HG03469 (cell line): ENCODE data around the gene FUT2.
"Not testable (repeated sequence)": the region's sequence is repeated elsewhere in the genome, so short reads cannot be mapped to it uniquely, and the experiment has no call there.

Source experiments
- ATAC-seq: cut with Tn5 transposase; IDR thresholded peaks from one replicate; pipeline ENCODE4 v1.9.1; 2021; ENCODE audit warnings: mild to moderate bottlenecking, moderate library complexity, moderate number of reproducible peaks; ENCODE audit not compliant: unreplicated experiment

FUT2 gene

DNA sequence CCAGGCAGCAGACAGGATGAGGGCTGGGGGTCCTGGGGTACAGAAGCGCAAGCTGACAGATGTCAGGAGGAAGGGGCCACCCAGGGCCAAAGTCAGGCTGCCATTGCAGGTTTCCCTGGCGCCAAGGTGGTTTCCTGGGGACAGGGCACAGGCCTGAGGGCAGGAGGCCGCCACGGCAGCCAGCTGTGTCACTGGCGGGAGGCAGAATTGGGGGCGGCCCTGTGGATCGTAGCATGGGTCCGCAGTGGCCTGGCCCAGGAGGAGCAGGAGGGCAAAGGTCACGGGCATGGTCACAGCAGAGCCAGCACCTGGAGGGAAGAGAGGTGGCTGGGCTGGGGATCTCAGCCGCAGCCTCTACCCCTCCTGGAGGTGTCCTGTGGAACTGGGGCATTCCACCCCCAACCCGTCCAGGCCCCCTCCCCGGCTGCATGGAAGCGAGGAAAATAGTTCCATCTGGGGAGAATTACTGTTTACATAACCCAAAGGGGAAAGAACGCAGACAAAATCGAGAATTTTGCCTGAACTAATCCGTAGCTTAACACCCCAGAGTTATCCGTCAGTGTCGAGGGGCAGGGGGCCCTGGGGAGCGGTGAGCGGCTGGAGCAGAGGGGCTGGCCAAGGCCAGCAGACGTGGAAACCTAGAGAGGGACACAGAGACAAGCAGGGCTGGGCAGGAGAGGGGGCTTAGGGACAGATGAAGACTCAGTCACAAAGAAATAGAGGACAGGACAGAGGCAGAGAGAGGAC, 24.9 kb upstream of the FUT2 start:
- no peak for ATAC-seq

DNA sequence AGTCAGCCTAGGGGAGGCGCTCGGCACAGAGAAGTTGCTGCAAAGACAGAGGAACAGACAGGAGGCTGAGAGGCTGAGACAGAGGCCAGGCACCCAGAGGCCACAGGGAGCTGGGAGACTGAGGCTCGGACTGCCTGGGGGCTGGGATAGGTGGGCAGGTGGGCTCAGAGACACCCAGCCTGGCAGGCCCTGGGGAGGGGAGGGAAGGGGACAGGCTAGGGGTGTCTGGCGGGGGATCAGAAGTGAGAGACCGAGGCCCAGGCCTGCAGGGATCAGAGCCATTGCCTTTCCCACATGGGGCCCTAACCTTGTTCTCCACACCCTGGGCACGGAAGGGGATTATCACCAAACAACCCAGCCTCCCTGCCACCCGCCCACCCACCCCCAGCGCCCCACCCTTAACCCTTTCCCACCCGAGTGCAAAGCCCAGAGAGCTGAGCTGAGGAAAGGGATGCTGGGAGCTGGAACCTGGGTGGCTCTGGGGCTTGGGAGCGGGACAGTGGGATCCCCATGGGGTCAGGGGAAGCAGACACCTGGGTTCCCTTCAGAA, 24.2 kb upstream of the FUT2 start:
- ATAC-seq = no peak

DNA sequence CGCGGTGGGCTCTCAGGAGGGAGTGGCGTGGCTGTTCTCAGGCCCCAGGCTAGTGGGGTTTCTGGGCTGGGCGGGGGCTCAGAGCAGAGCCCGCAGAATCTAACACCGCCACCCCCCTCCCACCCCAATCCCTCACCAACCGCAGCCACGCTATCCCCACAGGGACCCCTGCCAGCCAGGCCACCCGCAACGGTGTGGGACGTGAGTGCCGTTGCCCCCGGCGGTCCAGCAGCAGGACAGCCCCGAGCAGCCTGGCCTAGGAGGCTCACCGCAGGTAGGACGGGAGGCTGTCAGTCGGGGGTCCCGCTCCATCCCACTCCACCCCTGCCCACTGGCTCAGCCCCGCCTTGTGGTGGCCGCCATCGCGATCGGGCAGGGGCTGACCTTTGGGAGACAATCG, 22.8 kb upstream of the FUT2 start, which contains the start of gene NTN5:
Gene NTN5, minus strand, starts transcription at position 24 of the 400 bp plus-strand sequence. CDS start 2,031 bp downstream, outside the sequence.
- ATAC-seq = no peak

DNA sequence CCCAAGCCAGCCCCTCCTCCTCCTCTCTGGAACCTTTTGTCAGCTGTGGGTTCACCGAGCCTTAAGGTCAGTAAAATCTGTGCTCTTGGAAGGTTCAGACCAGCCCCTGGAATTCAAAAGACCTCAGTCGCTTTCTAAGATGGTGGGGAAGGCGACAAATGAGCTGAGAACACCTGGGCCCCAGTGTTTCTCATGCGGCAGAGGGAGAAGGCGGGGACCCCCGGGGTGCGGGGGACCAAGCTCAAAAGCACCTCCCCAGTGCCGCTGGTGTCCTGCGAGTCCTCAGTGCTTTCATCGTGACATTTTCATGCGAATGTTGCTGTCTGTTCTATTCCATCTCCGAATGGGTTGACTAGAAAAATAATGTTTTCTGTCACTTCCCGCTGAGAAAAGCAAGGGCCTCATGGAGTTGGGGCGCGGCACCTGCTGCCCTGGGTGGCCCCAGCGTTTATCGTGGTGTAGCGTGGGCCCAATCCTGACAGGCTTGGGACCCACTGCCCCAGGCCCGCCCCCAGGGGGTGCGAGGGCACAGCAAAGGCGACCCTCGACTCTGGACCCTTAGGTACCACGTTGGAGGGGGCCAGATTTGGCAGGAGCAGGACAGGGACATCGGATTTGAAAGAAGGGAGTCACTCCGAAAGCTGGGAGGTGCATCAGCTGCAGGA, 22.2 kb upstream of the FUT2 start:
- no peak for ATAC-seq

DNA sequence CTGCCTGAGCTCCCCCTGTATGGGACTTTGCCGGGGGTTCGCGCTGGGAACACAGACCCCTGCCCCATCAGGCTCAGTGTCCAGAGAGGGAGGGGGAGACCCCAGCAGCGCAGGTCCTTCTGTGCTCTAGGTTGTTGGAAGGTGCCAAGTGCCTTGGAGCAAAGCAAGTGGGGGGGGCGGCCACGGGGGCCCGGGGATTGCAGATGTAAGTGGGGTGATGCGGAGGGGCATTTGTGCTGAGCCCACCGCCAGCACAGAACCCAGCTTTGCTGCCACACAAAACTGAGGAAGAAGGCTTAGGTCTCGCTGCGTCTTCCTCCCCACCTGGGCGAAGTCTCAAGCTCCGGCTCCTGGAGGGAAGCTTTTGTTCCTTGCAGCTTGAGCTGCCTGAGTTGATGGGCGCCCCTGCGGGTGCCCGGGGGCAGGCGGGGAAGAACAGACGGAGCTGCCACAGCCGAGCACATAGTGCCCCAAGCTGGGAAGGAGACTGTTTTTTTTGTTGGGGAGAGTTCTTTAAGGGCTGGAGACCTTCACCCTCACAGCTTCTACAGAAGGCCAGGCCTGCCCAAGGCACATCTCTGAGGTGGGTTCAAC, 21.5 kb upstream of the FUT2 start:
- no peak for ATAC-seq

DNA sequence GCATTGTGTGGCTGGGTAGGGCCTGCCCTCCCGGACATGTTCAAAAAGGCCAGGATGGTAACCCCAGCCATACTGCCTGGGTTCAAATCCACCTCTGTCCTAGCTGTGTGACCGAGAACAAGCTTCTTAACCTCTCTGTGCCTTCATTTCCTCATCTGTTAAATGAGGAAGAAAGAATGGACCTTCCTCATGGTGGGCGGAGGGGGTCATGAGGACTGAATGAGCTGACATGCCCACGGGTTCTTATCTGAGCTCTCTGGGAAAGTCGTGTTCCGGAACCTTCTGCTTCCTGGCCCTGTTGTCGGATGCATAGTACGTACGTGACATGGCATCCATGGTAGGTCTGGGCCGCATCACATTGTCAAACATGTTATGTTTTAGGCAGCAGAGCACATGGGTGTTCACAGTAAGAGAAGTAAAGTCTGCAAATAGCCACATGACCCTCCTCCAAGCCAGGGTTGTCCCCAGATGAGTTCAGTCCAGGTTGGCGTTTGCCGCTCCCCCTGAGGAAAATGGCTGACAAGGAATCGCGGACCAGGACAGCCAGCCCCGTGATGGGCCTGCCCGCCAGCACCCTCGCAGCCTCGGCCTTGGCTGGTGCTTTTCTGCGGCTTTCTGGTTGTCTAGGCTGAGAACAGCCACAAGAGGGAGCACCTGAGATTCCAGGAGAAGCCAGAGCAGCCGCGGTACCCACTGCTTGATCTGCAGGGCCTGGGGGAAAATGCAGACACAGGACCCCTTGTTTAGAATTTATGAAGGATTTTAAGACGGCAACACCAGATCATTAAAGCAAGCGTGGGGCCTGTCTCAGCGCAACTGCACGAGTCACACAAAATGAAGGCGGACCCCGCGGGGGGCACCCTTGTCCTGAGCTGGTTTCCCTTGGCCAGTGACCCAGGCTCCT, 20.6 kb upstream of the FUT2 start:
- ATAC-seq = no peak

DNA sequence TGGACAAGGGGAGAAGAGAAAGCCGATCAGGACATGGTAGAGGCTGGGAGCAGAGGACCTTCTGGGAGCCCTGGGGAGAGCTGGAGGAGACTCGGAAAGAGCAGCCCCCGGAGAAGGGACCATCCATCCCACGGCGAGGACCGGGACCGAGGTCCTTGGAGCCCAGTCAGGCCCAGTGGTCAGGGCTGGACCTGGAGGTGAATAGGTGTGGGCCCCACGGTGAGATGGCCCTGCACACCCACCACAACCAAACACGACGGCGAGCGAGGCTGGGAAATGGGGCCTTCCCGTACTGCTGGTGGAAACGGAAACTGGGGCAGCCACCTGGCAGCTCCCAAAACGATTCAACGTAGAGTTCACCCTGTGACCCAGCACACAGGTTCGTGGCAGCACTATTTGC, 19.3 kb upstream of the FUT2 start:
- no peak for ATAC-seq

DNA sequence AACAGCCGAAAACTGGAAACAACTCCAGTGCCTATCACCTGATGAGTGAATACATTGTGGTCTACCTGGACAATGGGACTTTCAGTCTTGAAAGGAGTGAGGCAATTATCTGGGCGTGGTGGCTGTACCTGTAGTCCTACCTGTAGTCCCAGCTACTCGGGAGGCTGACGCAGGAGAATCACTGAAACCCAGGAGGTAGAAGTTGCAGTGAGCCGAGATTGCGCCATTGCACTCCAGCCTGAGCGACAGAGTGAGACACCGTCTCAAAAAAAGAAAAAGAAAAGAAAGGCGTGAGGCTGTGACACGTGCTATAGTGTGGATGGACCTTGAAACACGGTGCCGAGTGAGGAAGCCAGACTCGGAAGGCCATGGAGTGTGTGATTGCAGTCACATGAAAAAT, 18.9 kb upstream of the FUT2 start:
- ATAC-seq = no peak

DNA sequence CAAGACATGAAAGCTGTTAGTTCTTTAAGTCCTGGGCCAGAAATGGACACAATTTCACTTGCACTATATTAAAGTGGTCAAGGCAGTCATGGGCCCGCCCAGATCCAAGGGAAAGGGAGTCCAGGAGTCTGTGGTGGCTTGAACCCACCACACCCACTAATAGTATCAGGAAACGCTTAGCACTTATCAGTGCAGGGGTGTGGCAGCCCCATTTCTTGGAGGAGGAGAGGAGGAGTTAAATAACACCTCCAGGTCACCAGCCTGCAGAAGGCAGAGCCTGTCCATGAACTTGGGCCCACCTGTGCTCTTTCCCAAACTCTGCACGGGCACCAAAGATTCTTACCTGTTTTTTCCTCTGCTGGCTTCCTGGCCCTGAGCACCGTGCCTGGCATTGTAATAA, 17.6 kb upstream of the FUT2 start:
- ATAC-seq = no peak

DNA sequence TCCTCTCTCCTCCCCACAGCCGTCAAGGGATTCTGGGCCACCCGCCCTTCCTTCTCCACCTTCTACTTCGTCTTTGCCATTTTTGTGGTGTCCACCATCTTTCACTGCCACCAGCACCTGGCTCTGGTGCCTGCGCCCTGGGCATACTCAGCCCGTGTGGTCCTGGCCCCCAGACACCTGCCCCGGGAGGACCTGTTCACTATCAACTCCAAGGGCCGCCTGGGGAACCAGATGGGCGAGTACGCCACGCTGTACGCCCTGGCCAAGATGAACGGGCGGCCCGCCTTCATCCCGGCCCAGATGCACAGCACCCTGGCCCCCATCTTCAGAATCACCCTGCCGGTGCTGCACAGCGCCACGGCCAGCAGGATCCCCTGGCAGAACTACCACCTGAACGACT, 15.8 kb upstream of the FUT2 start:
- not testable (repeated sequence) for ATAC-seq

DNA sequence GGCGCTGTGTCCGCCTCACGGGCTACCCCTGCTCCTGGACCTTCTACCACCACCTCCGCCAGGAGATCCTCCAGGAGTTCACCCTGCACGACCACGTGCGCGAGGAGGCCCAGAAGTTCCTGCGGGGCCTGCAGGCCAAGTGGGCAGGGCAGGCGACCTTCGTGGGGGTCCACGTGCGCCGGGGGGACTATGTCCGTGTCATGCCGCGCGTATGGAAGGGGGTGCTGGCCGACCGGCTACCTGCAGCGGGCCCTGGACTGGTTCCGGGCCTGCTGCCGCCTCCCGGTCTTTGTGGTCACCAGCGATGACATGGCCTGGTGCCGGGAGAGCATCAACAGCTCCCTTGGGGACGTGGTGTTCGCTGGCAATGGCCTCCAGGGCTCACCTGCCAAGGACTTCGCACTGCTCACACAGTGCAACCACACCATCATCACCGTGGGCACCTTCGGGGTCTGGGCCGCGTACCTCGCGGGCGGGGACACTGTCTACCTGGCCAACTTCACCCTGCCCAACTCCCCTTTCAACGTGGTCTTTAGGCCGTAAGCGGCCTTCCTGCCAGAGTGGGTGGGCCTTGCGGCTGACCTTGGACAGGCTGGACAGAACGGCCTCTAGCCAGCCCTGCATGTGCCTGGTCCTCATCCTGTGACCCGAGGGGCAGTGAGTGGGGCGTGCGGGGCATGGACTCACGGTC, 15.2 kb upstream of the FUT2 start:
- ATAC-seq = no peak

DNA sequence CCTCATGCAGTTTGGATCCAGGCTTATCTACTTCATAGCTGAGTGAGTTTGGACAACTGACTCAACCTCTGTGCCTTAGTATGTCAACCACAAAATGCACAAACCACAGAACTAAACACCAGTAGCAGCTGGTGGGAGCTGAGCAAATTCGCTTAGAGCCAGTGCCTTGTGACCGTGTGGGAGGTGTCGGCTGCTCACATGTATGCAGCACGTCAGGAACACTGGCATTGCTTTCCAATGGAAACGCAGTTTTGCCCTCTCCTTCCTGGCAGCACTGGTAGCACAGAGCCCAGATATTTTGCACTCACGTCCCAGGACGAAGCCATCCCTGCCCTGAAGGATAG, 14.7 kb upstream of the FUT2 start:
- no peak for ATAC-seq

DNA sequence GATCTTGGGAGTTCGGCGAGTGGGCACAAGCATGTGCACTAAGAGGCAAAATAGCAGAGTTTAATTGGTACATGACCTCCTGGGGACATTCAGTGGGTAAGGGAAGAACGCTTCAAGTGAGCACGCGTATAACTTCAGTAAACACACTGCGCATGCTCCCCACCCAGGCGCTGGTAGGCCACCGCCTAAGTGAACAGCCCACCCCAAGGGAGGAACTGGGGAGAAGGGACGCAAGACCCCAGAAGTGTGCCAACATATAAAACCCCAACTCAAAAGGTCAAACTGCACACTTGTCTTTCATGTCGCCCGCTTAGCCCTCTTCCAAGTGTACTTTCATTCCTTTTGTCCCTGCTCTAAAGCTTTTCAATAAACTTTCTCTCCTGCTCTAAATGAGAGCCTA, 12.4 kb upstream of the FUT2 start:
- ATAC-seq = no peak

DNA sequence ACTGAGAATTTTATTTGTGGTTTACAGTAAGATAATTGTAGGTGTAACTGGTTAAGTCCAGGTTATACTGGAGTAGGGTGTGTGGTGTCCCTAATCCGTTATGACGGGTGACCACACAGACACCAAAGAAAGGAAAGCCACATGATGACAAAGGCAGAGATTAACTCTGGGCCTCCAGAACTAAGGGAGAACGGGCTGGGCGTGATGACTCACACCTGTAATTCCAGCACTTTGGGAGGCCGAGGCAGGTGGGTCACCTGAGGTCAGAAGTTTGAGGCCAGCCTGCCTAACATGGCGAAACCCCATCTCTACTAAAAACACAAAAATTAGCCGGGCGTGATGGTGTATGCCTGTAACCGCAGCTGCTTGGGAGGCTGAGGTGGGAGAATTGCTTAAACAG, 10.2 kb upstream of the FUT2 start:
- ATAC-seq = no peak

DNA sequence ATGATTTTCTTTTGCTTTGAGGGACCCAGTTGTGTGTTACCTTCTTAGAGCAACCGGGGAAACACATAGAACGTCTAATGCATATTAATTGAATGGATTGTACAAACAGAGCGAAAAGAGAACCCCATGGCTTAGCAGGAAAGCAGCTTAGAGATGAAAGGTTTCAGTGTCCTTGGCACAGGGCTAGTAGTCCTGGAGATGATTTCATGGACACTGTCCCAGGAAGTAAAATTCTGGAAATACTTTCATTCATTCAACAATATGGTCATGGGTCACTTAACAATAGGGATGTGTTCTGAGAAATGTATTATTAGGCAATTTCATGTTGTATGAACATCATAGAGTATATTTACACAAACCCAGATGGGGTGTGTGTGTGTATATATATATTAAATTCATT, 9.7 kb upstream of the FUT2 start:
- no peak for ATAC-seq

DNA sequence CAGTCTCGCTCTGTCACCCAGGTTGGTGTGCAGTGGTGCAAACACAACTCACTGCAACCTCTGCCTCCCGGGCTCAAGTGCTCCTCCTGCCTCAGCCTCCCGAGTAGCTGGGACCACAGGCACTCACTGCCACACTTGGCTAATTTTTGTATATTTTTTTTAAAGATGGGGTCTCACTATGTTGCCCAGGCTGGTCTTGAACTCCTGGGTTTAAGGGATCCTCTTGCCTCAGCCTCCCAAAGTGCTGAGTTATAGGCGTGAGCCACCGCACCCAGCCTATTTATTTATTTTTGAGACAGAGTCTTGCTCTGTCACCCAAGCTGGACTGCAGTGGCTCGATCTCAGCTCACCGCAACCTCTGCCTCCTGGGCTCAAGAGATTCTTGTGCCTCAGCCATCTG, 9.1 kb upstream of the FUT2 start:
- not testable (repeated sequence) for ATAC-seq

DNA sequence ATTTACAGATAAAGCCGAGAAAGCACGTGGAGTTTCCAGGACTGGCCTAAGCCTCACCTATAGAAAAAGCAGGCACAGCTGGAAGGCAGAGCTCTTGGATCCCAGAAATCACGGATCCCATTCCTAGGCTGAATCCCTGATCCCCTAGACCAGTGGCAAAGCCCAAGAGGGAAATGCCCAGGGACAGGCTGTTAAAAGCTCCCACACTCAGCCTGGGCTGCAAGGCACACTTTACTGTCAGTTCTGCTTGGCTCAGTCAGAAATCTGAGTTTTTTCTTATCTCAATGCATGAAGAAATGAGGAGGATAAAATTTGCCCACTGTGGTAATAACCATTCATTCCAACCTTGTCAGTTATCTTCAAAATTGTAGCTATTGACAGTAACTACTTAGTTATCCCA, 8.0 kb upstream of the FUT2 start:
- ATAC-seq = no peak

DNA sequence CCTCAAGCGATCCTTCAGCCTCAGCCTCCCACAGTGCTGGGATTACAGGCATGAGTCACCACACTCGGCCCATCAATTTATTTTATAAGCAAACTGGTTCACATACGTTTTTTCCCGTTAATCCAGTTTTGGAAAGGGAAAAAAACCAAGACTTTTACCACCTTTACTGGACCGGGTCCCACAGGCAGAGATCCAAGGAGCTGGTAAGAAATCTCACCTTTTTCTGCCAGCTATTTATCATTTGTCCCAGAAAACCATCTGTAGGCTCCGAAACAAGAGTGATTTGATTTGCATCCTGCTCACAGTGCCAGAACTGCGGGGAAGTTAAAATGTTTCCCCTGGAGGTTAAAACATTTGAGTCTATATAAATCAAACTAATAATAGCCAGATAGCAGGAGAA, 6.3 kb upstream of the FUT2 start:
- ATAC-seq = no peak

DNA sequence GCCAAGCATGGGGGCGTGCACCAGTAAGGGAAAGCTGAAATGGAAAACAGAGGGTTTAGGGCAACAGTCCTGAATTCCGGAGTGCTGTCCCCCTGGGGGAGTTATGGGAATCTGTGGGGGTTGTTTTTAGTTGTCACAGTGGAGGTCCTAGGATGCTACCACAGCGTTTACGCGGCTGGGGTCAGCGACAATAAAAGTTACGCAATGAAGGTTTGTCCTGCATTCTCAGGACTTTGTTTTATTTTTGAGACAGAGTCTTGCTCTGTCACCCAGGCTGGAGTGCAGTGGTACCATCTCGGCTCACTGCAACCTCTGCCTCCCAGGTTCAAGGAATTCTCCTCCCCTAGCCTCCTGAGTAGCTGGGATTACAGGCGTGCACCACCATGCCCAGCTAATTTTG, 2.1 kb upstream of the FUT2 start:
- not testable (repeated sequence) for ATAC-seq

DNA sequence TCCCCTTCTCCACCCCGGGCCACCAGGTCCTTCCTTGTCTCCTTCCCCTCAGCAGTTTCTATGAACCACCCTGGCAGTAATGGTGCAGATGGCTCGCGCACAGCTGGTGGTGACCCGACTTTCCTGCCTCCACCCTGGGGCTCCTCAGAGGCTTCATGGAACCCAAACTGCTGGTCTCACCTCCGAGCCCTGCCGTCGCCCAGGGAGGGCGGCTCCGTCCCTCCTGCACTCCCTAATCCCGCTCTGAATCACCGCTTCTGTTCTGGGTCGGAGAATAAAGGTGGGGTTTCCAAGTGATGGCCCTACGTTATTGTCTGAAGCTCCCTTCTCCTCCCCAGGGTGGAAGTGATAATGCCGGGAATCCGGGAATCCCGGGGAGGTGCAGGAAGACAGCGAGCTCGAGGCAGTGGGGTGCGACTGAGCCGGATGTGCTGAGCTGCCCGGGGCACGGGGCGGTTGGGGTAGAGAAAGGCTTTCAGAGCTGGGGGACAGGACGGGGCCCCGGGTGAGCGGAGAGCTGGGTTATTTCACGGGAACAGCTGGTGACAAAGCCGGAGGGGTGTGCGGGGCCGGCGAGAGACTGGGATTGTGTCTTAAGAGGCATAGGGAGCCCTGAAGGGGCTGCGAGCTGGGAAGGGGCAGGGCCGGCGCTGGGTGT, 711 bp downstream of the FUT2 start:
- no peak for ATAC-seq
